Smooth muscle cell (in vitro differentiated cells): ENCODE data around the gene TMEM165. TPM values are rescaled to one million over a fixed set of nuclear protein-coding genes. Genes with fewer than 3 reads are reported as not detected.

Experiments used
- DNase-seq: peaks from one replicate; lab custom pipeline; 2025; ENCODE audit not compliant: unreplicated experiment; lab: John Stamatoyannopoulos, UW
- H2AFZ ChIP-seq: fragments of 200-600 bp; sonication (generic); 2 replicates; pipeline ENCODE4 v1.6.0; 2016; ENCODE audit warnings: antibody characterized with exemption, low read depth, mild to moderate bottlenecking
- H3F3A ChIP-seq: fragments of 200-600 bp; sonication (generic); 2 replicates; pipeline ENCODE4 v1.6.0; 2017; ENCODE audit warnings: antibody characterized with exemption, low read depth
- H3K27ac ChIP-seq: fragments of 200-600 bp; sonication (generic); 2 replicates; pipeline ENCODE4 v1.5.1; 2016; ENCODE audit warnings: low read depth, mild to moderate bottlenecking
- H3K27me3 ChIP-seq: fragments of 200-600 bp; sonication (generic); 2 replicates; pipeline ENCODE4 v1.6.1; 2016; ENCODE audit warnings: low read depth, mild to moderate bottlenecking
- H3K36me3 ChIP-seq: fragments of 200-600 bp; sonication (generic); 2 replicates; pipeline ENCODE4 v1.5.1; 2016; ENCODE audit warnings: low read depth
- H3K4me1 ChIP-seq: fragments of 200-600 bp; sonication (generic); 2 replicates; pipeline ENCODE4 v1.5.1; 2016; ENCODE audit warnings: low read depth
- H3K4me2 ChIP-seq: fragments of 200-600 bp; sonication (generic); 2 replicates; pipeline ENCODE4 v1.6.0; 2016; ENCODE audit warnings: mild to moderate bottlenecking
- H3K4me3 ChIP-seq: fragments of 200-600 bp; sonication (generic); 2 replicates; pipeline ENCODE4 v1.5.1; 2016; ENCODE audit warnings: mild to moderate bottlenecking
- H3K79me2 ChIP-seq: fragments of 200-600 bp; sonication (generic); 2 replicates; pipeline ENCODE4 v1.6.0; 2016; ENCODE audit warnings: low read depth, mild to moderate bottlenecking
- H3K9ac ChIP-seq: fragments of 200-600 bp; sonication (generic); 2 replicates; pipeline ENCODE4 v1.6.0; 2016; ENCODE audit warnings: low read depth
- H3K9me3 ChIP-seq: fragments of 200-600 bp; sonication (generic); replicated peaks from 2 replicates; pipeline ENCODE4 v1.5.1; 2016; ENCODE audit warnings: low read depth
- H4K20me1 ChIP-seq: fragments of 200-600 bp; sonication (generic); 2 replicates; pipeline ENCODE4 v1.6.0; 2016; ENCODE audit warnings: low read depth
- CTCF ChIP-seq: fragments of 200-600 bp; sonication (generic); IDR thresholded peaks from 2 replicates; pipeline ENCODE4 v1.5.1; 2017; ENCODE audit warnings: borderline replicate concordance, mild to moderate bottlenecking, antibody characterized with exemption; ENCODE audit not compliant: insufficient read depth, poor library complexity, severe bottlenecking
- WGBS: methylation state at CpG from one replicate; pipeline ENCODE4 v1.1.7; 2016; ENCODE audit warnings: low lambda C conversion rate; 5-methylcytosine and 5-hydroxymethylcytosine counted together
- polyA plus RNA-seq: library from polyadenylated mRNA; unstranded; fragments of >200 nt; fragmentation: Nextera tagmentation; extraction: Ambion mirVana; gene quantifications from 2 replicates; pipeline ENCODE4 v1.2.1, GENCODE V29; 2016
- total RNA-seq: library from RNA; depleted of rRNA; stranded (reverse); fragments of >200 nt; gene quantifications from 2 replicates; pipeline ENCODE4 v1.2.3, GENCODE V29; 2014

TMEM165 gene
- total and polyA plus RNA-seq, 2 experiments from 2014 or later = 167 to 235 TPM

- TF ChIP-seq CTCF = no peak
- Histone ChIP-seq H3K4me3 (no peak overlapping the region), H3K36me3 (no peaks in the 10 kb centered on the region), H3K9ac (no peak overlapping the region), H4K20me1 (no peaks in the 10 kb centered on the region), H3K79me2 (no peaks in the 10 kb centered on the region), H3K27ac (peak overlapping the region; percentile 89), H3K9me3 (no peaks in the 10 kb centered on the region), H3K4me2 (peak overlapping the region; percentile 20), H3K4me1 (no peaks in the 10 kb centered on the region), H3F3A (peaks cover 6% of the 10 kb centered on the region), H2AFZ (no peak overlapping the region), H3K27me3 (no peaks in the 10 kb centered on the region)
- DNase-seq = no peak
Observed at GRCh38 chr4:55386073-55386472, 9.7 kb upstream of the TMEM165 start.

GRCh38 chr4:55386840-55387239 is 8.9 kb upstream of the TMEM165 start:
- no peak overlapping the region for H3K4me2 ChIP-seq
- WGBS = 93% methylated on average over 2 of the region's 2 CpGs
- no peak overlapping the region for H3K4me3 ChIP-seq
- no peak overlapping the region for H2AFZ ChIP-seq
- DNase-seq = no peak
- no peaks in the 10 kb centered on the region for H4K20me1 ChIP-seq
- no peaks in the 10 kb centered on the region for H3K9me3 ChIP-seq
- TF ChIP-seq CTCF = no peak
- H3K27ac ChIP-seq = no peak overlapping the region
- H3K9ac ChIP-seq = no peak overlapping the region
- H3K27me3 ChIP-seq = no peaks in the 10 kb centered on the region
- no peaks in the 10 kb centered on the region for H3K4me1 ChIP-seq
- no peaks in the 10 kb centered on the region for H3K79me2 ChIP-seq
- H3F3A ChIP-seq = peaks cover 6% of the 10 kb centered on the region
- no peaks in the 10 kb centered on the region for H3K36me3 ChIP-seq

DNA sequence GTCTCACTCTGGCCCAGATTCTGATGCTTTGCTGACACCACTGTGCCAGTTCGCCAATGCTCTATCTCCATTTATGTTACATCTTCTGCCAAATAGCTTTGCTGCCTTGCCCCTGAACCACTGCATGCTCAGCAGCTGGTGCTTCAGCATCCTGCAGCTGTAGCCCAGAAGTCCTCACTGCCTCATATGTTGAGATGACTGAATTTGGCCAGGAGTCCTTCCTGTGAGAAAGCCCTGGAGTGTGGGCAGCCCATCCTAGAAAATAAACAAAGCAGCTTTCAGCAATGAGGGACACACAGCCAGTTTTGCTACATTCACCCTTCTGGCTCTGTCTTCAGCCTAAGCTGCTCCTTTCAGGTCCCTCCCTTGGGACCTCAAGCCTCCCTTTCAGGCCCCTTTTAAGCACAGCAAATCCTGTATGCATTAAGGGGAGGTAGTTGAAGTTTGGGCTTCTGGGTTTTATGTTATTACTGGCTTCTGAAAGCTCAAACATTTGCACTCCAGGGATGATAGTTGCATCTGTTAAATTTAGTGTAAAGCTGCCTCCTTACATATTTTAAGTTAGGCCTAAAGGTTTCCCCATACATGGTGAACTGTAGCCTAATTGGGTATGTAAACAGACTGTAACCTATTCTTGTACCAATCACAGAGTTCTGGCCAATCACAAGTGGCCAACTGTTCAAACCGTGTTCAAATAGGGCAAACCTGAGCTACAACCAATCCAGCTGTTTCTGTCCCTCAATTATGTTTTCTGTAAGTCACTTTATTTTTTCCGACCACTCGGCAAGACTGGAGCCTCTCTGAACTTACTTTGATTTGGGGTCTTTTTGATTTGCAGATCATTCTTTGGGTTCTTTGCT is 2.1 kb upstream of the TMEM165 start:
- H4K20me1 ChIP-seq = peaks cover 26% of the 10 kb centered on the region
- H3K4me2 ChIP-seq = no peak overlapping the region
- H3F3A ChIP-seq = peaks cover 13% of the 10 kb centered on the region
- TF ChIP-seq CTCF = no peak
- H3K79me2 ChIP-seq = peaks cover 30% of the 10 kb centered on the region
- 94% methylated on average over 4 of the region's 4 CpGs for WGBS
- no peaks in the 10 kb centered on the region for H3K27me3 ChIP-seq
- H3K9ac ChIP-seq = no peak overlapping the region
- H3K36me3 ChIP-seq = no peaks in the 10 kb centered on the region
- no peaks in the 10 kb centered on the region for H3K9me3 ChIP-seq
- H3K4me1 ChIP-seq = peaks cover 10% of the 10 kb centered on the region
- H3K4me3 ChIP-seq = no peak overlapping the region
- no peak overlapping the region for H3K27ac ChIP-seq
- H2AFZ ChIP-seq = no peak overlapping the region
- DNase-seq = no peak

GRCh38 chr4:55395218-55395528 is 584 bp upstream of the TMEM165 start:
- Histone ChIP-seq H2AFZ (peak overlapping the region; percentile 61), H3K27ac (peak overlapping the region; percentile 96), H3K79me2 (peaks cover 43% of the 10 kb centered on the region), H3K36me3 (no peaks in the 10 kb centered on the region), H3F3A (peaks cover 19% of the 10 kb centered on the region), H3K27me3 (no peaks in the 10 kb centered on the region), H3K4me1 (peaks cover 20% of the 10 kb centered on the region), H4K20me1 (peaks cover 39% of the 10 kb centered on the region), H3K9me3 (no peaks in the 10 kb centered on the region), H3K4me2 (peak overlapping the region; percentile 97), H3K4me3 (peak overlapping the region; percentile 92), H3K9ac (peak overlapping the region; percentile 94)
- DNase-seq = no peak
- WGBS = 3% methylated on average over 4 of the region's 4 CpGs
- TF ChIP-seq CTCF = no peak
